NCI-H146 treated with DMSO at 0.1 percent for 48 hours (cell line): ENCODE measurements around the gene FAM222A.

ENCODE experiments used
- DNase-seq: peaks from one replicate; lab custom pipeline; 2025; ENCODE audit not compliant: unreplicated experiment; lab: John Stamatoyannopoulos, UW

FAM222A gene

DNA sequence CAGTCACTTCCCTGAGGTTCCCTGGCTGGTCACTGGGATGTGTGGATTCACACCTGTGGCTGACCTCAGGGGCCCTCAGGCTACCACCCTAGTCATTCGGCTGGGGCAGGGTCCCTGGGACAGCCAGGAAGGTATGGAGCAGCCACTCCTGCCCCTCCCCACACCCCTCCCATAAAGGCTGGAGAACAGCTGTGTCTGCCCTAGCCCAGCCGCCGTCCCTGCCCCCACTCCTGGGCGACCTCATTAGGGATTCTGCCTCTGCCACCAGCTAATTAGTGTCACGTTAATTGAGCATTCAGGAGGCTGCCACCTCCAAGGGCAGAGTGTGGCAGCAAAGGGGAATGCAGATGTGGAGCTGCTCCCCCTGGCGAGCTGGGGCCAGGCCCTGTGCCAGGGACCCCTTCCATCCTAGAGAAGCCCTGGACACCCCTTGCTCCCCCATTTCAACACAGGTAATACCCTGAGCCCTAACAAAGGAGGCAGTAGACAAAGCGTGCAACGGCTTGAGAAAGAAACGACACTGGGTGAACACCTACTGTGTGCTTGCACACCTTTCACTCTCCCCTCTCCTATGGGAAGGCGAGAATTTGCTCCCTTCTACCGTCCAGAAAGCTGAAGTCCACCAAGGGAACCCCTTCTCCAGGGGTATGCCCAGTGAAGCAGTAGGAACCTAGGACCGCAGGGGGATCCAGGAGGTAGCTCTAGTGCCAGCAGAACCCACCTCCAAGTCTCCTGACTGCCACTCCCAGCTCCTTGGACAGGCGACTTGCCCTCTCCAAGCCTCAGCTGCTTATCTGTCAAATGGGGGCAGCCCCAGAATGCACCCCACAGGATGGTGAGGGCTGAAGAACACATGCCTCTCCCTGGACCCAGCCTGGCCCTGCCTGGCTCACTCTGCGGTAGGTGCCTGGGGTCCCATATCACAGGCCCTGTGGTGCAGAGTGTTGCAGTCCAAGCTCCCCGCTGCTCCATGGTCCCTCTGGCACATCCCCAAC lies 45.1 kb downstream of the FAM222A start:
- no peak for DNase-seq

DNA sequence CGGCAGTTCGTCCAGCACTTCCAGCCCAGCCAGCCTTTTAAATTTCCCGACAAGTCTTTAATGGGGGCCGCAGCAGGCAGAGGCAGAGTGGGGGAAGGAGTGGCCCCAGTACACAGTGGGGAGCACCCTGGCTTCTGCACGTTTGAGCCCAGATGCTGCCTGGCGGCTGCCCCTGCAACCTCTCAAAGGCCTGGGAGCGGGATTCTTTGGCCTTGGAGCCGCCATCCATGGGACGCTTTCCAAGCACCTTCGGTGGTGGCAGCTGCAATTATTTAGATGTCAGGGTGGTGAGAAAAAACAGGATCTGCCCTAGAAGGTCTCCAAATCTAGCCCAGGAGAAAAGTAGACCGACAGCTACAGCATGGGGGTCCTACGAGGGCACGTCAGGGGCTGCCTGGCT lies 46.0 kb downstream of the FAM222A start:
- DNase-seq = no peak

DNA sequence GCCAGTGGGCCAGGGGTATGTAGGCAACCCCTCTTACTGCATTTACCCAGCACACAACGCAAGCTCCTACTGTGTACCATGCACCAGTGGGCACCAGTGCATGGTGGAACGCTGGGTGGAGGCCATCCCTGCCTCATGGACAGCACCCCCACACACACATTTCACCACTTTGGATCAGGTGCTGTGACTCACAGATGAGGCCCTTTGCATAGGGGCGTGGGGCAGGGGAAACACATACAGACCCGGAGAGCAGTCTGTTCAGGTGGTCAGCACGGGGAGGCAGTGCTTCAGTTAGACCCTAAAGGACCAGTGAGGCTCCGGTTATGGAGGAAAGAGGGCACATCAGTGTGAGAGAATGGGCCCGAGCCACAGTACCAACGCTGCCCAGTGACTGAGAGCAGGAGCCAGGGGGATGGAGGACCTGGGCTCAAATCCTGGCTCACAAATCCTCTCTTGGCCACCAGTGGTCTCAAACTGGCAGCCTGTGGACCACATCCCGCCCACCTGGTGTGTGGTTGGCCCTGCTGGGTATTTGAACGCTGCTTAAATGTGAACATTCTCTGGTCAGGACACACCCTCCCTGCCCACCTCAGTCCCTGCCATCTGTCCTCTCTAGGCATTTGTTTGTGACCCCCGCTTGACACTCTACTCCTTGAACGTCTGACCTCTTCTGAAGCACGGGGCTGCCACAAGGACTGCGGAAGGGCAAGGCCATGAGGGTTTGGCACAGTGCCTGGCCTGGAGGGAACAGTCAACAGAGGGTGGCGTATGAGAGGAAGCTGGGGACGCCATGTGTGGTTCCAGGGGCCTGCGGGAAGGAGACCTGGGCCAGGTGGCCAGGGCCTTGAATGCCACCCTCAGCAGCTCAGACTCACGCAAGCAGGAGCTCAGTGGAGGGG lies 46.7 kb downstream of the FAM222A start:
- DNase-seq = no peak

DNA sequence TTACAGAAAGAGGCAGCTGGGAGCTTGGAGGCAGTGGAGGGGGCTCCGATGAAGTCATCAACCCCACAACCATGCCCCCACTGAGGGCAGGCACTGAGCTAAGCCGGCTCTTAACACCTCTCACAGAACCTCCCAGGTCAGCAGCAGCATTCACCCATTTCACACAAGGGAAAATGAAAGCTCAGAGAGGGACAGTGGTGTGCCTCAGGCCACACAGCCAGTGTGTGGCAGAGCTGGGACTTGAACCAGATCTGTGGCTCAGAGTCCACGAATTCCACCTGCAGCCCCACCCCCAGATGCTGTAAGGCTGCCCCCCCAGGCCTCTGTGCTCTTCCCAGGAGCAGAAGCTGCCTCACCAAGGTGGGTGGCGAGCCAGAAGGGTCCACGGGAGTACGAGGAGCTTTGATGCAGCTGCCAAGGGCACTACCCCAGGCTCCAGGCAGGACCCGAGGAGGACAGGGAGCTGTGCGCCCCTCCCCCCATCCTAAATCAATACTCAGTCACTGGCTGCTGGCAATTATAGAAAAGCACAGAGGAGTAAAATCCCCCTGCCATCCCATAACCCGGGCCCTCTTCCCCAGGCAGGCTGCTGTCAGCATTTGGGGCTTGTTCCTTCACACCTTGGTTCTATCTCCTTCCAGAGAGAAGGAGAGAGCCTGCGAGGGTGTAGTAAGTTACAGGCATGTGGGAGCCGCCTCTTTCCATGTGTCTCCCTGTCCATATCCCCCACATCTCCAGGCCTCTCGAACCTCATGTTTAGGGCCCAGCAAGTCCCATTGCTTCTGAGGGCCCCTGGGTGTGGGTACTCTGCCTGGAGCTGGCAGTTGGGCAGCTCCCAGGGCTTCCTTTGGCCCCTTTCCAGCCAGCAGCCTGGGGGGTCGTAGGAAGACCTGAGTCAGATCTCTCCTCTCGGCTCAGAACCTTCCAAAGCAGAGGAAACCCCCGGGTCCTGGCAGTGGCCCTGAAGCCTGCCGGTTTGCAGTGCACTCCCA lies 47.6 kb downstream of the FAM222A start:
- DNase-seq = no peak

DNA sequence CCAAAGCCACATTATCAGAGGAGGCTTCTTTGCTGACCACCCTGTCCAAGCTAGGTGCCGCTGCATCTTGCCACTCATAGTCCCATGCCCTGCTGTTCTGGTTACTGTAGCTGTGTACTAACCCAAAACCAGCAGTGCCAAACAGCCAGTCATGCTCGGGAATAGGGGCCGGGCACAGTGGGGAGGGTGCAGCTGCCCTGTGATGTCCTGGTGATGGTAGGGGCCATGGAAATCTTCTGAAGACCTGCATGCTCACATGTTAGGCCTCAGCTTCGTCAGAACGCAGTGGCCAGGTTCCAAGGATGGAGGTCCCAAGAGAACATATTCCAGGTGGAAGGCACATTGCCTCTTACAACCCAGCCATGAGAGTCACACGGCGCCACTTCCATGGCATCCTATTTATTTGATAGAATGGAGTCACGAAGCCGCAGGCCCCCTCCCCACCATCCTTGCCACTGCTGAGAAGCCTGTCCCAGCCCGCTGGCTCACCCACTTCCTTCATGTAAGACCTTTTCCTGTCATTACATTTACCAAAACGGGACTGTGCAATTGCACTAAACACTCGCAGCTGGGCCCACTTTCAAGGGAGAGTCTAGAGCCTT lies 48.5 kb downstream of the FAM222A start:
- no peak for DNase-seq

DNA sequence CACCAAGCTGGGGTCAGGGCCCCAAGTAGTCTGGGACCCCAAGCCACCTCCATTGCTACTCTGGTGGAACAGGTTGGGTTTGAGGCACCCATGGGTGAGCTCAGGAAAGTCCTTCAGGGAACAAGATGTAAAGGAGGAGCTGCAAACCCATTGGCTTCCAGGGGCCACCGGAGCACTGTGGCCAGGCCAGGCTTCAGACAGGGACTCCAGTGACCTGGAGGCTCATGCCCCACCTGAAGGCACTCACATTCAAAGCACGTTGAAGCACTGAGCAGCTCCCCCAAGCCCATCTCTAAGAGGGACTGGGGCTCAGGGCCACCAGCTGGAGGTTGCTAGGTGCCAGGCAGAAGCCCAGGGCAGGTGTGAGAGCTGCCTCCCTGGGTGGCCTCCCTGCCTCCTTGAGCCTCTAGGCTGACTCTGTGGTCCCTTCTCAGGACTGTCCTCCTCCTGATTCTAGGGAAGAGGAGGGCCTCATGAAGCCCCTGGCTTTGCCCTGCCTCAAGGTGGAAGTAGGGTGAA lies 49.1 kb downstream of the FAM222A start:
- DNase-seq = no peak

DNA sequence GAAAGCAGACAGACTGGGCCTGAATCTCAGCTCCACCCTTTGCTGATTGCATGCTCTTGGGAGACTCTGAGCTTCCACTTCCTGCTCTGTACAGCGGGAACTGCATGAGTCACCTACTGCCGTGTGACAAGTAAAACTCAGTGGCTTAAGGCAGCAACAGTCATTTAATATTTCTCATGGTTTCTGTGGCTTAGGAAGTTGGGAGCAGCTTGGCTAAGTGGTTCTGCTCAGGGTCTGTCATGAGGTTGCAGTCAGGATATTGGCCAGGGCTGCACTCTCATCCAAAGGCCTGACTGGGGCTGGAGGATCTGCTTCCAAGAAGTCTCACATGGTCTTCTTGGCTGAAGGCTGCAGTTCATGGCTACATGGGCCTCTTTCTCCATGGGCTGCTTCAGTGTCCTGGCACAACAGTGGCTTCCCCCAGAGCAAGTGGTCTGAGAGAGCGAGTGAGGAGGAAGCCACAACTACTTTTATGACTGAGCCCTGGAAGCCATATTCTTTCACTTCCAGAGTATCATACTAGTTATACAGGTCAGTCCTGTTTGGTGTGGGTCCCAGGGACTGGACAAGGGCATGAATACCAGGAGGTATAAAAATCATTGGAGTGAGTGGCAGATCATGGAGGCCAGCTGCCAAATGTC lies 49.7 kb downstream of the FAM222A start:
- DNase-seq = no peak

DNA sequence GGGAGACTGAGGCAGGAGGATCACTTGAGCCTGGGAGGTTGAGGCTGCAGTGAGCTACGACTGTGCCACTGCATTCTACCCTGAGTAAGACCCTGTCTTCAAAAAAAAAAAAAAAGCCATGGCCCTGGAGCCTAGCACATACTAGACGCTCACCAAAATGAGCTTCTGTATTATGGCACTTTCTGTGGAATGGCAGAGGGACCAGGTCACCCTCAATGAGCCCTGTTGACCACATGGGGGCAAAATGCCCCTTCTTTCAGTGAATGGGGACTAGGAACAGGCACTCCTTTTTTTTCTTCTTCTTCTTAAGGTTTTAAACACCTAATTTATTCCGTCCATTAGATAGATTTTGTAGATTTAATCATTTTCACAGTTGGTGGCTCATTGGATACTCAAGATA lies 50.5 kb downstream of the FAM222A start:
- DNase-seq = no peak

DNA sequence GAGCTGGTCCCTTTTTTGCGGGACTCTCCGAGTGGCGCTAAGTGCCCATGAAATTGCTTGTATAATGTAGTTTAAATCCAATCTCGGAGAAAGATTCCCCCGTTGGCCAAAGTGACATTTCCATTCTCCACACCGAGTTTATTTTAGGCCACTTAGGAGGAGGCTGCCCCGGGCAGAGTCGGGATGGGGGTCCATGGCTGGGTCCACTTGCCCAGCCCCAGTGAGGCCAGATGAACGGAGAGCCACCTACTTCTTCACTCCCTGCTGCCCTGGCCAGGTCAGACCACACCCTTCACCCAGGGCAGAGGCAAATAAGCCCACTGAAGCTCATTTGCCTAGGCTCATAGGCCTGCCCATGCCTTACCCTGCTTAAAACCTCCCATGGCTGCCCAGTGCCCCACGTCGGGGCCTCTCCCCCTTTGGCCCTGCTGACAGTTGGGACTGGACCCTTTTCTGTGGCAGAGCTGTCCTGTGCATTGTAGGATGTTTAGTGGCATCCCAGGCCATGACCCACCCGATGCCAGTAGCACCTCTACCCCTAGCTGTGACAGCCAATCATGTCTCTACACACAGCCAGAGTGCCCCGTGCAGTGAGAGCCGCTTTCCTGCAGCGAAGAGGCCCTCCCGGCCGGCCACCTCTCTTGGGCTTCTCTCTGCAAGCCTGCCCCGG lies 51.3 kb downstream of the FAM222A start:
- no peak for DNase-seq

DNA sequence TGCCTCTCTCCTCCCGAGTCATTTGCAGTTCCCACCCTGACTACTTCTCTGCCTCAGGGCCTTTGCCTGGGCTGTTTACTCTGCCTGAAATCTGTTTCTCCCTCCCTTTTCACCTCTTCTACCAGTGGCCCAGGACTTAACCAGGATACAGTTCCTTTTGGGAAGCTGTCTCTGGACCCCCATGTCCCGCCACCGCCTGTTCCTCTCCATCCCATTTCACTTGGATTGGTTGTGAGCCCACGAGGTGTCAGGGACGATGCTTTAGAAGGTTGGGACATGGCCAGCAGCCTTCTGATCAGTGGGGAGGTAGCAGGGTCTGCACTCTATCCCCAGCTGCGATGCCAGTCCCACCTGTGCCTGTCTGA lies 51.8 kb downstream of the FAM222A start:
- DNase-seq = no peak

DNA sequence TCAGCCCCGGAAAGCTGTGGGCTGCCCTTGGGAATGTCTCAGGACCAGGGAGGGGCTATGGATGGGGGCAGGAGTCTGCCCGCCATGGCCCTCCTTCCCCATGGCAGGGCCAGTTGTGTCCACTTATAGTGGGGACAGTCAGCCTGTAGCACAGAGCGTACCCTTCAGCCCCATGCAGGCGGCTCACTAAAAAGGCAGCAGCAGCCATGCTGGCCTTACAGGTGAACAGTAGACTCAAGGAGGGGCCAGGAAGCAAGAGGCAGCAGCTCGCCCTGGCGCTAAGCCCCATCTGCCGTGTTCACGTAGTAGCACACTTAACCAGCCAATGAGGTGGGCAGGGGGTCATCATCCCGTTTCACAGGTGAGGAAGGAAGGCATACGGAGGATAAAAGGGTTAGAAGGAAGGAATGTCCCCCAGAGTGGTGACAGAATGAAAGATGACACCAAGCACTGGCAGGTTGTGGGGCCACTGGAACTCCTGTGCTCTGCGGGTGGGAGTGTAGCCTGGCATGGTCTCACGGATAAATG lies 52.7 kb downstream of the FAM222A start:
- DNase-seq = no peak

DNA sequence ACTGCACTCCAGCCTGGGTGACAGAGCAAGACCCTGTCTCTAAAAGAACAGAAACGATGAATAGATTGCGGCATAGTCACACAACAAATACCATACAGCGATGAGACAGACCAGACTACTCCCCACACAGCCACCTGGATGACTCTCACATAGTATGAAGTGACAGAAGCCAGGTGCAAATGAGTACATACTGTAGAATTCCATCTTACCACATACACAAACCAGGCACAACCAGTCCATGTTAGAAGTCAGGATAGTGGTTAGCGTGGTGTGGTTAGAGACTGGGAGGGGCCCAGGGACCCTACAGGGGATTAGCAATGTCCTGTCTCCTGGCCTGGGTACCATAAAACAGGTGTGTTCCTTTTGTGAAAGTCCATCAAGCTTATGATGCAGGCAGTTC lies 53.8 kb downstream of the FAM222A start:
- no peak for DNase-seq

DNA sequence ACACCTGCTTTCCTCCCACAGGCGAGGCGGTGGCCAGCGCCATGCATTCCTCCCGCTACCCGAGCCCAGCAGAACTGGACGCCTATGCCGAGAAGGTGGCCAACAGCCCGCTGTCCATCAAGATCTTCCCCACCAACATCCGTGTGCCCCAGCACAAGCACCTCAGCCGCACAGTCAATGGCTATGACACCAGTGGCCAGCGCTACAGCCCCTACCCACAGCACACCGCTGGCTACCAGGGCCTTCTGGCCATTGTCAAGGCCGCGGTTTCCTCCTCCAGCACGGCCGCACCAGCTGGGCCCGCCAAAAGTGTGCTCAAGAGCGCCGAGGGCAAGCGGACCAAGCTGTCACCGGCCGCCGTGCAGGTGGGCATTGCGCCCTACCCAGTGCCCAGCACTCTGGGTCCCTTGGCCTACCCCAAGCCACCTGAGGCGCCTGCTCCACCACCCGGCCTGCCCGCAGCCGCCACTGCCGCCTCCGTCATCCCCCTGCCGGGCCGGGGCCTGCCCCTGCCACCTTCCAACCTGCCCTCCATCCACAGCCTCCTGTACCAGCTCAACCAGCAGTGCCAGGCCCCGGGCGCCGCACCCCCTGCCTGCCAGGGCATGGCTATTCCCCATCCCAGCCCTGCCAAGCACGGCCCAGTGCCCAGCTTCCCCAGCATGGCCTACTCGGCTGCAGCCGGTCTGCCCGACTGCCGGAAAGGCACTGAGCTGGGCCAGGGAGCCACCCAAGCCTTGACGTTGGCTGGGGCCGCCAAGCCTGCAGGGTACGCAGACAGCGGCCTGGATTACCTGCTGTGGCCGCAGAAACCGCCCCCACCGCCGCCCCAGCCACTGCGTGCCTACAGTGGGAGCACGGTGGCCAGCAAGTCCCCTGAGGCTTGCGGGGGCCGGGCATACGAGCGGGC lies 54.6 kb downstream of the FAM222A start:
- no peak for DNase-seq

DNA sequence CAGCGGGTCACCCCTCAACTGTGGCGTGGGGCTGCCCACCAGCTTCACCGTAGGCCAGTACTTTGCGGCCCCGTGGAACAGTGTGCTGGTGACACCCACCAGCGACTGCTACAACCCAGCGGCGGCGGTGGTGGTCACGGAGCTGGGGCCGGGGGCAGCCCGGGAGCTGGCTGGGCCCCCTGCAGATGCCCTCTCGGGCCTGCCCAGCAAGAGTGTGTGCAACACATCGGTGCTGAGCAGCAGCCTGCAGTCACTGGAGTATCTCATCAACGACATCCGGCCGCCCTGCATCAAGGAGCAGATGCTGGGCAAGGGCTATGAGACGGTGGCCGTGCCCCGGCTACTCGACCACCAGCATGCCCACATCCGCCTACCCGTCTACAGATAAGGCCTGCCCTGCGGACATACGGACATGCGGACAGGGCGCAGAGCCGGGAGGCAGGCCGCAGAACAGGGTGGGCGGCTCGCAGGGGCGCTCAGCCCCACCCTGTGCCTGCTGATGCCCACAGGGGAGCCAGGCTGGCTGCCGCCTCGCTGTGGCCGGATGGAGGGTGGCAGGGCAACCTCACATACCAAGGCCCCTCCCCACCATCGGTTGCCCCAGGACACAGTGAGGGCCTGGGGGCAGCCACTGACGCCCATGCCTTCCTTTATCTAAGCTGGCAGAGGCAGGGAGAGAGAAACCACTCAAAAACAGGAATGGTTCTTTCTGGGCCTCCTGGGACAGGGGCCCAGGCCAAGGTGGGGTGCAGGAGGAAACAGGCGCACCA lies 55.5 kb downstream of the FAM222A start:
- DNase-seq = no peak

DNA sequence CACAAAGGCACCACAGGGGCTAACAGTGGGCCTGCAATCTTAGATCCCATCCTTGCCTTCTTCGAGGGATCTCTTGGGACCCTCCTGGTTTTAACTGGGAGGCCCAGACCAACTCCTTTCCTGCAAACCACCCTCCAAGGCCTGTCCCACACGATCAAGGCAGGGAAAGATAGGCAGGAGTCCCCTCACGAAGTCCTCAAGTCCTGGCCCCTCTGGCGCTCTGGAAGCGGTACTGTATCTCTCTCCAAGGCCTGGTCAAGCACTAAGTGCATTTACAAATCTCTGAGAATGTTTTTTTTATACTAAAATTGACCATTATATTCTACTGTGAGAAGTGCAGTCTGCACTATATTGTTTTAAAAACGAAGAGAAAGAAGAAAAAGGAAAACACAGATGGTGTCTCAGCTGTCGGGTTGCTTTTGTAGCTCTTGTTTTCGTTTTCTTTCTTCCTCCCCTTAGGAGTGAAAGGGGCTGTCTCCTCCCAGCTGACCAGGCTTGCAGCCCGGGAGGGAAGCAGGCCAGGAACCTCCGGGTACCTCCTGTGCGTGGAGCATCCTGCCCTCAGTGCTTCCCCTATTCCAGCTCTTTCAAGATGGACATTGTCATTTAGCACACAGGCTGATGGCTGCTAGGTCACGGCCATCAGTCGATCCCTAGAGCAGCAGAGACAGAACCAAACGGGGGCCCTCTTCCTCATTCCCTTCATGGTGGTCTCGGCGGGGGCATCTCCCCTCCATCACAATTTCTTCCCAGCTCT lies 56.7 kb downstream of the FAM222A start:
- DNase-seq = no peak
